ENCODE data around the gene CPEB2.
"Not testable (repeated sequence)": the region's sequence is repeated elsewhere in the genome, so short reads cannot be mapped to it uniquely, and the experiment has no call there.

The CPEB2 gene

DNA sequence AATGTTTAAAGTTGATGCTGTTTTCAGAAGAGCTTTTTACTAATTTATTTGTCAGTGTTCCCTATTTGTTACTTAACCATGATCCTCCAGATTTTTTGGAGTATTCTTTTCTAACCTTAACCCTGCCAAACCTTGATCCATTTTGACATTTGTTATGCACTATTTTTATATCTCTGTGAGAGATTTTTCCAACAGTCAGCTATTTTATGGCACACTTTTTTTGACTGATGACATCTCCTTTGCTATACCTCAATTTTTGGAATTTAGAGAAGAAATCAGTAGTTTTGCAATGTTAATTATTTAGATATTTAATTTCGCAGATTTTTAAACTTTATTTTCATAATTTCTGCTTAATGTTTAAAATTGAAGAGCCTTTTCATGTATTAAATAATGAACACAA, 66.0 kb downstream of the CPEB2 start:
- Histone ChIP-seq H3K36me3 (ENCODE audit: control insufficient read depth, insufficient read depth, low read length) (no peaks in the 10 kb centered on the region), H3K9me3 (ENCODE audit: control insufficient read depth, low read length) (no peaks in the 10 kb centered on the region), H3K27me3 (ENCODE audit: control insufficient read depth, insufficient read depth, low read length) (no peaks in the 10 kb centered on the region), H3K9ac (ENCODE audit: low read length) (no peak overlapping the region), H3K4me3 (ENCODE audit: low read length) (no peak overlapping the region), H3K4me1 (ENCODE audit: control insufficient read depth, insufficient read depth, low read length) (no peaks in the 10 kb centered on the region)

DNA sequence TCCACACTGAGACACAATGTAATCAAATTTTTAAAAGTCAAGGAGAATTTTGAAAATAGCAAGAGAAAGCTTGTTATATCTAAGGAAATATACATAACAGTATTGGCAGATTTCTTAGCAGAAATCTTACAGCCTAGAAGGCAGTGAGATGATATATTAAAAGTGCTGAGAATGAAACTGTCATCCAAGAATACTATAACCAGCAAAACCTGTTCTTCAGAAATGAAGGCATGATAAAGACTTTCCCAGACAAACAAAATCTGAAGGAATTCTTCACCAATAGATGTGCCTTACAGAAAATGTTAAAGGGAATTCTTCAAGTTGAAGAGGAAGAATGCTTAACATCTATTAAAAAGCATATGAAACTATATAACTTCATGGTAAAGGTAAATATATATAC, 73.6 kb downstream of the CPEB2 start:
- Histone ChIP-seq H3K27me3 (ENCODE audit: control insufficient read depth, insufficient read depth, low read length) (no peaks in the 10 kb centered on the region), H3K9me3 (ENCODE audit: control insufficient read depth, low read length) (no peaks in the 10 kb centered on the region), H3K36me3 (ENCODE audit: control insufficient read depth, insufficient read depth, low read length) (no peaks in the 10 kb centered on the region), H3K9ac (ENCODE audit: low read length) (no peak overlapping the region), H3K4me1 (ENCODE audit: control insufficient read depth, insufficient read depth, low read length) (no peaks in the 10 kb centered on the region), H3K4me3 (ENCODE audit: low read length) (no peak overlapping the region)

DNA sequence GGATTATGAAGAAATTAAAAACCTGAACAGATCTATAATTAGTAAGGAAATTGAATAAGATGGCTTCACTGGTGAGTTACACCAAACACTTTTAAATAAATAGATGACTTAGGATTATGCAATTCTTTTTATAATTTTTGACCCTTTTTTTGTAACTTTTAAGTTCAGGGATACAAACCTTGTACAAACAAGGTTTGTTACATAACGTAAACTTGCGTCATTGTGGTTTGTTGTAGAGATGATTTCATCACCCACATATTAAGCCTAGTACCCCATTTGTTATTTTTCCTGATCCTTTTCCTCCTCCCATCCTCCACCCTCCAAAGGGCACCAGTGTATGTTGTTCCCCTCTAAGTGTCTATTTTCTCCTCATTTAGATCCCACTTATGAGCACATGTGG, 75.7 kb downstream of the CPEB2 start:
- no peak overlapping the region for H3K4me3 ChIP-seq (ENCODE audit: low read length)
- H3K9me3 ChIP-seq (ENCODE audit: control insufficient read depth, low read length), result no peaks in the 10 kb centered on the region
- H3K36me3 ChIP-seq (ENCODE audit: control insufficient read depth, insufficient read depth, low read length), result no peaks in the 10 kb centered on the region
- no peaks in the 10 kb centered on the region for H3K4me1 ChIP-seq (ENCODE audit: control insufficient read depth, insufficient read depth, low read length)
- H3K9ac ChIP-seq (ENCODE audit: low read length), result no peak overlapping the region
- no peaks in the 10 kb centered on the region for H3K27me3 ChIP-seq (ENCODE audit: control insufficient read depth, insufficient read depth, low read length)

DNA sequence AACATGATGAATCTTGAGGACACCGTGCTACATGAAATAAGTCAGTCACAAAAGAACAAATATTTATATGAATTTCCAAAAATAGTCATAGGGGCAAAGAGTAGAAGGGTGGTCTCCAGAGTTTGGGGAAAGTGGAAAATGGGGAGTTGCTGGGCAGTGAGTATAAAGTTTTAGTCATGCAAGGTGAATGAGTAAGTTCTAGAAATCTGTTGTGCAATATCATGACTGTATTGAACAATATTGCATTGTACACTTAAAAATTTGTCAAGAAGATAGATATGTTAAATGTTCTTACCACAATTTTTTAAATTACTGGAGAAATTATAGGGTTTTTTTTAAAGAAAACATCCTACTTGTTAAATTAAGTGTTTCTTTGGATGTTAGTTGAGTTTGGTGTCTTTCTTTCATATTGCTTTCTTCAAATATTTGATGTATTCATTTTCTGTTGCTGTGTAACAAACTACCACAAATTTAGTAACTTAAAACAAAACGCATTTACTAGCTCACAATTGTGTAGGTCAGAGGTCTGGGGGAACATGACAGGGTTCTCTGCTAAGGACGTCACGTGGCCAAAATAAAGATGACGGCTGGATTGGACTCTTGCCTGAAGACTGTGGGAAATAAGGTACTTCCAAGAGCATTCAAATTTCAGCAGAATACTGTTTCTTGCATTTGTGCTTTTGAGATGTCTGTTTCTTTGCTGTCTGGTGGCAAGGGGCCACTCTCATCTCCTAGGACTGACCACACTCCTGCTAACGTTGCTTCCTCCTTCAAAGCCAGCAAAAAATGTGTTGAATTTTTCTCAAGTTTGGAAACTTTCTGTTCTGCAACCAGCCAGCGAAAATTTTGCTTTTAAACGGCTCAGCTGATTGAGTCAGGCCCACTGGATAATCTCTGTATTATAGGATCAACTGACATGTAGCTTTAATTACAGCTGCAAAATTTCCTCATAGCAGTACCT, 76.7 kb downstream of the CPEB2 start:
- H3K27me3 ChIP-seq (ENCODE audit: control insufficient read depth, insufficient read depth, low read length), result no peaks in the 10 kb centered on the region
- H3K4me3 ChIP-seq (ENCODE audit: low read length), result no peak overlapping the region
- H3K36me3 ChIP-seq (ENCODE audit: control insufficient read depth, insufficient read depth, low read length), result no peaks in the 10 kb centered on the region
- no peaks in the 10 kb centered on the region for H3K4me1 ChIP-seq (ENCODE audit: control insufficient read depth, insufficient read depth, low read length)
- no peaks in the 10 kb centered on the region for H3K9me3 ChIP-seq (ENCODE audit: control insufficient read depth, low read length)
- H3K9ac ChIP-seq (ENCODE audit: low read length), result no peak overlapping the region

DNA sequence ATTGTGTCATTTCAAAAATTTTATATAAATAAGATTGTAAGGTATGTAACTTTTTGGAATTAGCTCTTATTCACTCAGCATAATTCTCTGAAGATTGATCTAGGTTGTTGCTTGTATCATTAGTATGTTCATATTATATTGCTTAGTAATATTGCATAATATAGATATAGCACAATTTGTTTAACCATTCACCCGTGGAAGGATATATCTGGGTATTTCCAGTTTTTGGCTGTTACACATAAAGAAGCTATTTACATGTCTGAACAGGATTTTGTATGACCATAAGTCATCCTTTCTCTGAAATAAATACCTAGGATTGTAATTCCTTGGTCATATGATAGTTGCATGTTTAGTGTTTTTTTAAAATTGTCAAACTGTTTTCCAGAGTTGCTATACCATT, 82.5 kb downstream of the CPEB2 start:
- Histone ChIP-seq H3K36me3 (ENCODE audit: control insufficient read depth, insufficient read depth, low read length) (no peaks in the 10 kb centered on the region), H3K9ac (ENCODE audit: low read length) (no peak overlapping the region), H3K4me1 (ENCODE audit: control insufficient read depth, insufficient read depth, low read length) (no peaks in the 10 kb centered on the region), H3K4me3 (ENCODE audit: low read length) (no peak overlapping the region), H3K9me3 (ENCODE audit: control insufficient read depth, low read length) (no peaks in the 10 kb centered on the region), H3K27me3 (ENCODE audit: control insufficient read depth, insufficient read depth, low read length) (no peaks in the 10 kb centered on the region)

DNA sequence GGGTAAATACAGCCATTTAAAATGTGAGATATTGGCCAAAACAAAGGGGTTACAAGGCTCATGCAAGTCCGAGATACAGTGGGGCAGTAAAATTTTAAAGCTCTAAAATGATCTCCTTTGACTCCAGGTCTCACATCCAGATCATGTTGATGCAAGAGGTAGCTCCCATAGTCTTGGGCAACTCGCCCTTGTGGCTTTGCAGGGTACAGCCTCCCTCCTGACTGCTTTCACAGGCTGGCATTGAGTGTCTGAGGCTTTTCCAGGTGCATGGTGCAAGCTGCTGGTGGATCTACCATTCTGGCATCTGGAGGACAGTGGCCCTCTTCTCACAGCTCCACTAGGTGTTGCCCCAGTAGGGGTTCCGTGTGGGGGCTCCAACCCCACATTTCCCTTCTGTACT, 83.5 kb downstream of the CPEB2 start:
- not testable (repeated sequence) for H3K4me3 ChIP-seq (ENCODE audit: low read length); H3K27me3 ChIP-seq (ENCODE audit: control insufficient read depth, insufficient read depth, low read length); H3K36me3 ChIP-seq (ENCODE audit: control insufficient read depth, insufficient read depth, low read length); H3K4me1 ChIP-seq (ENCODE audit: control insufficient read depth, insufficient read depth, low read length); H3K9me3 ChIP-seq (ENCODE audit: control insufficient read depth, low read length); H3K9ac ChIP-seq (ENCODE audit: low read length)

DNA sequence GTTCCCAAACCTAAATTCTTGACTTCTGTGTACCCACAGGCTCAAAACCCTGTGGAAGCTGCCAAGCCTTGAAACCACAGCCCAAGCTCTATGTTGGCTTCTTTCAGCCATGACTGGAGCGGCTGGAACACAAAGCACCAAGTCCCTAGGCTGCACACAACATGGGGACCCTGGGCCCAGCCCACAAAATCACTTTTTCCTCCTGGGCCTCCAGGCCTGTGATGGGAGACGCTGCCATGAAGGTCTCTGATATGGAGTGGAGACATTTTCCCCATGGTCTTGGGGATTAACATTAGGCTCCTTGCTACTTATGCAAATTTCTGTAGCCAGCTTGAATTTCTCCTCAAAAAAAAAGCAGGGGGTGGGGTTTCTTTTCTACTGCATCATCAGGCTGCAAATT, 84.0 kb downstream of the CPEB2 start:
- not testable (repeated sequence) for H3K9me3 ChIP-seq (ENCODE audit: control insufficient read depth, low read length); H3K4me3 ChIP-seq (ENCODE audit: low read length)

DNA sequence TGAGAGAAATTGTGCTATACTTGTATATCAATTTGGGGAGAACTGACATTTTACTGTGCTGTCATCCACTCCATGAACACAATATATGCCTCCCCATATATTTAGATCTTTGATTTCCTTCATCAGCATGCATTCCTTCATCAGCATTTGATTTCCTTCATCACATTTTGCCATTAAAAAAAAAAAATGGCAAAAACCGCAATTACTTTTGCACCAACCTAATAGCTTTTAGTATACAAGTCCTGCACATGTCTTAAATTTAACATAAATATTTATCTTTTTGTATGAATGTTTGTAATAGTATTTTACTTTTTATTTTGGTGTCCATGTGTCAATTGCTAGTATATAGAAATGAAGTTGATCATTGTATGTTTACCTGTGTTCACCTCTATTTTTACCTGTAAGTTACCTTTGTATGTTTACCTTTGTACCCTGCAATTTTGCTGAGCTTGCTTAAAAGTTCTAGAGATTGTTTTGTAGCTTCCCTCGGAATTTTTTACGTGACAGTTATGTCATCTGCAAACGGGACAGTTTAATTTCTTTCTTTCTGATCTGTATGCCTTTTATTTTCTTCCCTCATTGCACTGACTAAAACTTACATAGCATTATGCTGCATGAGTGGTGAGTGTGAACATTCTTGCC, 86.2 kb downstream of the CPEB2 start:
- no peaks in the 10 kb centered on the region for H3K27me3 ChIP-seq (ENCODE audit: control insufficient read depth, insufficient read depth, low read length)
- no peaks in the 10 kb centered on the region for H3K36me3 ChIP-seq (ENCODE audit: control insufficient read depth, insufficient read depth, low read length)
- no peaks in the 10 kb centered on the region for H3K4me1 ChIP-seq (ENCODE audit: control insufficient read depth, insufficient read depth, low read length)
- no peak overlapping the region for H3K9ac ChIP-seq (ENCODE audit: low read length)
- H3K9me3 ChIP-seq (ENCODE audit: control insufficient read depth, low read length), result no peaks in the 10 kb centered on the region
- H3K4me3 ChIP-seq (ENCODE audit: low read length), result no peak overlapping the region

More for the DNA sequence above, 84.0 kb downstream of the CPEB2 start:
- not testable (repeated sequence) for H3K4me1 ChIP-seq (ENCODE audit: control insufficient read depth, insufficient read depth, low read length); H3K36me3 ChIP-seq (ENCODE audit: control insufficient read depth, insufficient read depth, low read length); H3K27me3 ChIP-seq (ENCODE audit: control insufficient read depth, insufficient read depth, low read length); H3K9ac ChIP-seq (ENCODE audit: low read length)

DNA sequence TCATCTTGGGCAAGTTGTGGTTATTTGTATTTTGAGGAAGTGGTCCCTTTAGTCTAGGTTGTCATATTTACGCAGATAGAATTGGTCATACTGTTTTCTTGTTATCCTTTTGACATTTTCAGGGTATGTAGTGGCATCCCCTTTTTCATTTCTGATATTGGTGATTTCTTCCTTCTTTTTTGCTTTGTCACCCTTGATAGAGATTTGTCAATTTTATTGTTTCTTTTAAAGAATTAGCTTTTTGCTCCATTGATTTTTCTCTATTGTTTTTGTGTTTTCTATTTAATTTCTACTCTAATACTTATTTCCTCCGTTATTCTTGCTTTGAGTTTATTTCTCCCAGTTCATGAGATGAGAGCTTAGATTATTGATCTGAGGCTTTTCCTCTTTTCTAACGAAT, 87.7 kb downstream of the CPEB2 start:
- H3K4me1 ChIP-seq (ENCODE audit: control insufficient read depth, insufficient read depth, low read length), result no peaks in the 10 kb centered on the region
- H3K27me3 ChIP-seq (ENCODE audit: control insufficient read depth, insufficient read depth, low read length), result no peaks in the 10 kb centered on the region
- no peak overlapping the region for H3K9ac ChIP-seq (ENCODE audit: low read length)
- H3K9me3 ChIP-seq (ENCODE audit: control insufficient read depth, low read length), result no peaks in the 10 kb centered on the region
- no peaks in the 10 kb centered on the region for H3K36me3 ChIP-seq (ENCODE audit: control insufficient read depth, insufficient read depth, low read length)
- H3K4me3 ChIP-seq (ENCODE audit: low read length), result no peak overlapping the region

DNA sequence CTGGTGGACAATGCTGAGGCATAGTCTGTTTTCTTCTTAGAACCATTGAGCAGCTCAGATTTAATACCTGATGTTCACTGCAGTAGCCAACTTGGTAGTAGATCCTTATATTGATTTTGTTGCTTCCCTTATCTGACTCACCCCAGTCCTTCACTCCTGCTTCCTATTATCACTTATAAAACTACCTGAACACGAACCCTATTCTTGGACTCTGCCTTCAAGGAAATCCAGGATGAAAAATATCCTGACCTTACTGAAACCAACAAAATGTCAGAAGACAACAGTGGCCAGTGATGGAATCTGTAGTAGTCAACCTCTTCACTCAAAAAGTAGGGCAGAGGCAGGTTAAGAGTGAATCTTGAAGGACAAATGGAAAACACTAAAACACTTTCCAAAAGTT, 98.1 kb downstream of the CPEB2 start:
- Histone ChIP-seq H3K27me3 (ENCODE audit: control insufficient read depth, insufficient read depth, low read length) (no peaks in the 10 kb centered on the region), H3K9ac (ENCODE audit: low read length) (no peak overlapping the region), H3K4me1 (ENCODE audit: control insufficient read depth, insufficient read depth, low read length) (no peaks in the 10 kb centered on the region), H3K4me3 (ENCODE audit: low read length) (no peak overlapping the region), H3K36me3 (ENCODE audit: control insufficient read depth, insufficient read depth, low read length) (no peaks in the 10 kb centered on the region), H3K9me3 (ENCODE audit: control insufficient read depth, low read length) (no peaks in the 10 kb centered on the region)

DNA sequence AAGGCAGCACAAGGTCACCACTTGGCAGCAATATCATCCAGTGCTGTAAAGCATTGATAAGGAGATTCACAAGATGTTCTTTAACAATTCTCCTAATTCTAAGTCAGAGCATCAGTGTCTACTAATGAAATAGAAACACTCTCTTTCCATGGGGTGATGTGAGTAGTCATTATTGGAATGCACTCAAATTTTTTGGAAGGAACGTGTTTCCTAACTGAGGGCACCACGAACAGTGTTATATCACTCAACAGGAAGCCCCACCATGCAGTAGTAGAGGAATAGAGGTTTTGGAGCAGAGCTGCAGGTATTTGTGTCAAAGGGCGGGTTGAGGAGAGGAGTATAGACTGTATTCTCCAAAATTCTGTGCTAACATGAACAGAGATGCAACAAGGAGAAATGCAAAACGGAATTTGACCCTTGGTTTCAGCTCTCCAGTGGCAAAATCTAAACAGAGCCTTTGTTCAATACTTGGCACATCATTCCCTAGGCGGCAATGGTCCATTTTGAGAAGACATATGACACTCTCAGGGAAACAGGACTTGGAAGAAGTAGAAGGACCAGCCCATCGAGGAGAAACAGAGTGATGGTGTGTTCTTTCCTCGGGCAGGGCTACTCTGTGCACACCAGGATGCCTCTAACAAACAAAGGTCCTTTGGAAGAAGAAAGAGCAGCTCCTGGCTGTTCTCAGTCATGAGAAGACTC, 98.9 kb downstream of the CPEB2 start:
- Histone ChIP-seq H3K4me1 (ENCODE audit: control insufficient read depth, insufficient read depth, low read length) (no peaks in the 10 kb centered on the region), H3K4me3 (ENCODE audit: low read length) (no peak overlapping the region), H3K9ac (ENCODE audit: low read length) (no peak overlapping the region), H3K9me3 (ENCODE audit: control insufficient read depth, low read length) (no peaks in the 10 kb centered on the region), H3K27me3 (ENCODE audit: control insufficient read depth, insufficient read depth, low read length) (no peaks in the 10 kb centered on the region), H3K36me3 (ENCODE audit: control insufficient read depth, insufficient read depth, low read length) (no peaks in the 10 kb centered on the region)

DNA sequence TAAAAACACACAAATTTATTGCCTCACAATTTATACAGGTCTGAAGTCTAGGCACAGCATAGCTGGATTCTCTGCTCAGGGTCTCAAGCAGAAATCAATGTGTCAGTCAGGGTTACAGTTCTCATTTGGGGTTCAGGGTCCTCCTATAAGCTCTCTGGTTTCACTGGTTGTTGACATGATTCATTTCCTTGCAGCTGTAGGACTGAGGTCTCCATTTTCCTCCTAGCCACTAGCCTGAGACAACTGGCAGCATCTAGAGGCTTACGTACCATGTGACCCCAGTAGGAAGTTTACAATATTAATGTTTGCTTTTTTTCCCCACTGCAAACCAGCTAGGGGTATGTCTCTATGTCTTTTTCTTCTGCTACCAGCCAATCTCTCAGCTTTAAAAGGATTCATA, 102.5 kb downstream of the CPEB2 start:
- H3K4me1 ChIP-seq (ENCODE audit: control insufficient read depth, insufficient read depth, low read length), result no peaks in the 10 kb centered on the region
- no peaks in the 10 kb centered on the region for H3K9me3 ChIP-seq (ENCODE audit: control insufficient read depth, low read length)
- H3K9ac ChIP-seq (ENCODE audit: low read length), result no peak overlapping the region
- no peaks in the 10 kb centered on the region for H3K36me3 ChIP-seq (ENCODE audit: control insufficient read depth, insufficient read depth, low read length)
- no peaks in the 10 kb centered on the region for H3K27me3 ChIP-seq (ENCODE audit: control insufficient read depth, insufficient read depth, low read length)
- no peak overlapping the region for H3K4me3 ChIP-seq (ENCODE audit: low read length)

Data from mucosa of stomach (tissue), 1 donor.